Measurements from ENCODE around the gene IL25. TPM values are rescaled to one million over a fixed set of nuclear protein-coding genes. Genes with fewer than 3 reads are reported as not detected.

Gene IL25
- total and polyA plus RNA-seq, 2 experiments from 2014 or later: not detected

DNA sequence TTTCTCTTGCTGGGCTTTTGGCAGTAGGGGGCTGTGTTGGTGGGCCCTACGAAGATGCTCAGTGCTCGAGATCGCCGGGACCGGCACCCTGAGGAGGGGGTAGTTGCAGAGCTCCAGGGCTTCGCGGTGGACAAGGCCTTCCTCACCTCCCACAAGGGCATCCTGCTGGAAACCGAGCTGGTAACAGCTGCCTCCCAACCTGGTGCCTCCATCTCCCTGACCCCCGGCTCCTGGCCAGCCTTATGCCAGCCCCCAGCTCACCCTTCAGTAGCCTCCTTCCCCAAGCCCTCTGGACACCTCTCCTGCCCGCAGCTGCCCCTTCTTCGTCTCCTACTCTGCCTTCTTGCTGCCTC is 4.6 kb downstream of the IL25 start (continued):
- TF ChIP-seq, protein P1, sequence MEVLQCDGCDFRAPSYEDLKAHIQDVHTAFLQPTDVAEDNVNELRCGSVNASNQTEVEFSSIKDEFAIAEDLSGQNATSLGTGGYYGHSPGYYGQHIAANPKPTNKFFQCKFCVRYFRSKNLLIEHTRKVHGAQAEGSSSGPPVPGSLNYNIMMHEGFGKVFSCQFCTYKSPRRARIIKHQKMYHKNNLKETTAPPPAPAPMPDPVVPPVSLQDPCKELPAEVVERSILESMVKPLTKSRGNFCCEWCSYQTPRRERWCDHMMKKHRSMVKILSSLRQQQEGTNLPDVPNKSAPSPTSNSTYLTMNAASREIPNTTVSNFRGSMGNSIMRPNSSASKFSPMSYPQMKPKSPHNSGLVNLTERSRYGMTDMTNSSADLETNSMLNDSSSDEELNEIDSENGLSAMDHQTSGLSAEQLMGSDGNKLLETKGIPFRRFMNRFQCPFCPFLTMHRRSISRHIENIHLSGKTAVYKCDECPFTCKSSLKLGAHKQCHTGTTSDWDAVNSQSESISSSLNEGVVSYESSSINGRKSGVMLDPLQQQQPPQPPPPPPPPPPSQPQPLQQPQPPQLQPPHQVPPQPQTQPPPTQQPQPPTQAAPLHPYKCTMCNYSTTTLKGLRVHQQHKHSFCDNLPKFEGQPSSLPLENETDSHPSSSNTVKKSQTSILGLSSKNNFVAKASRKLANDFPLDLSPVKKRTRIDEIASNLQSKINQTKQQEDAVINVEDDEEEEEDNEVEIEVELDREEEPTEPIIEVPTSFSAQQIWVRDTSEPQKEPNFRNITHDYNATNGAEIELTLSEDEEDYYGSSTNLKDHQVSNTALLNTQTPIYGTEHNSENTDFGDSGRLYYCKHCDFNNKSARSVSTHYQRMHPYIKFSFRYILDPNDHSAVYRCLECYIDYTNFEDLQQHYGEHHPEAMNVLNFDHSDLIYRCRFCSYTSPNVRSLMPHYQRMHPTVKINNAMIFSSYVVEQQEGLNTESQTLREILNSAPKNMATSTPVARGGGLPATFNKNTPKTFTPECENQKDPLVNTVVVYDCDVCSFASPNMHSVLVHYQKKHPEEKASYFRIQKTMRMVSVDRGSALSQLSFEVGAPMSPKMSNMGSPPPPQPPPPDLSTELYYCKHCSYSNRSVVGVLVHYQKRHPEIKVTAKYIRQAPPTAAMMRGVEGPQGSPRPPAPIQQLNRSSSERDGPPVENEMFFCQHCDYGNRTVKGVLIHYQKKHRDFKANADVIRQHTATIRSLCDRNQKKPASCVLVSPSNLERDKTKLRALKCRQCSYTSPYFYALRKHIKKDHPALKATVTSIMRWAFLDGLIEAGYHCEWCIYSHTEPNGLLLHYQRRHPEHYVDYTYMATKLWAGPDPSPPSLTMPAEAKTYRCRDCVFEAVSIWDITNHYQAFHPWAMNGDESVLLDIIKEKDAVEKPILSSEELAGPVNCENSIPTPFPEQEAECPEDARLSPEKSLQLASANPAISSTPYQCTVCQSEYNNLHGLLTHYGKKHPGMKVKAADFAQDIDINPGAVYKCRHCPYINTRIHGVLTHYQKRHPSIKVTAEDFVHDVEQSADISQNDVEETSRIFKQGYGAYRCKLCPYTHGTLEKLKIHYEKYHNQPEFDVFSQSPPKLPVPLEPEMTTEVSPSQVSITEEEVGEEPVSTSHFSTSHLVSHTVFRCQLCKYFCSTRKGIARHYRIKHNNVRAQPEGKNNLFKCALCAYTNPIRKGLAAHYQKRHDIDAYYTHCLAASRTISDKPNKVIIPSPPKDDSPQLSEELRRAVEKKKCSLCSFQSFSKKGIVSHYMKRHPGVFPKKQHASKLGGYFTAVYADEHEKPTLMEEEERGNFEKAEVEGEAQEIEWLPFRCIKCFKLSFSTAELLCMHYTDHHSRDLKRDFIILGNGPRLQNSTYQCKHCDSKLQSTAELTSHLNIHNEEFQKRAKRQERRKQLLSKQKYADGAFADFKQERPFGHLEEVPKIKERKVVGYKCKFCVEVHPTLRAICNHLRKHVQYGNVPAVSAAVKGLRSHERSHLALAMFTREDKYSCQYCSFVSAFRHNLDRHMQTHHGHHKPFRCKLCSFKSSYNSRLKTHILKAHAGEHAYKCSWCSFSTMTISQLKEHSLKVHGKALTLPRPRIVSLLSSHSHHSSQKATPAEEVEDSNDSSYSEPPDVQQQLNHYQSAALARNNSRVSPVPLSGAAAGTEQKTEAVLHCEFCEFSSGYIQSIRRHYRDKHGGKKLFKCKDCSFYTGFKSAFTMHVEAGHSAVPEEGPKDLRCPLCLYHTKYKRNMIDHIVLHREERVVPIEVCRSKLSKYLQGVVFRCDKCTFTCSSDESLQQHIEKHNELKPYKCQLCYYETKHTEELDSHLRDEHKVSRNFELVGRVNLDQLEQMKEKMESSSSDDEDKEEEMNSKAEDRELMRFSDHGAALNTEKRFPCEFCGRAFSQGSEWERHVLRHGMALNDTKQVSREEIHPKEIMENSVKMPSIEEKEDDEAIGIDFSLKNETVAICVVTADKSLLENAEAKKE (CRISPR knock-in tag; IDR thresholded peaks at IDR 0.05): no peak
- TF ChIP-seq ZNF331 (CRISPR knock-in tag; IDR thresholded peaks at IDR 0.05; ENCODE audit: low read depth): no peak

DNA sequence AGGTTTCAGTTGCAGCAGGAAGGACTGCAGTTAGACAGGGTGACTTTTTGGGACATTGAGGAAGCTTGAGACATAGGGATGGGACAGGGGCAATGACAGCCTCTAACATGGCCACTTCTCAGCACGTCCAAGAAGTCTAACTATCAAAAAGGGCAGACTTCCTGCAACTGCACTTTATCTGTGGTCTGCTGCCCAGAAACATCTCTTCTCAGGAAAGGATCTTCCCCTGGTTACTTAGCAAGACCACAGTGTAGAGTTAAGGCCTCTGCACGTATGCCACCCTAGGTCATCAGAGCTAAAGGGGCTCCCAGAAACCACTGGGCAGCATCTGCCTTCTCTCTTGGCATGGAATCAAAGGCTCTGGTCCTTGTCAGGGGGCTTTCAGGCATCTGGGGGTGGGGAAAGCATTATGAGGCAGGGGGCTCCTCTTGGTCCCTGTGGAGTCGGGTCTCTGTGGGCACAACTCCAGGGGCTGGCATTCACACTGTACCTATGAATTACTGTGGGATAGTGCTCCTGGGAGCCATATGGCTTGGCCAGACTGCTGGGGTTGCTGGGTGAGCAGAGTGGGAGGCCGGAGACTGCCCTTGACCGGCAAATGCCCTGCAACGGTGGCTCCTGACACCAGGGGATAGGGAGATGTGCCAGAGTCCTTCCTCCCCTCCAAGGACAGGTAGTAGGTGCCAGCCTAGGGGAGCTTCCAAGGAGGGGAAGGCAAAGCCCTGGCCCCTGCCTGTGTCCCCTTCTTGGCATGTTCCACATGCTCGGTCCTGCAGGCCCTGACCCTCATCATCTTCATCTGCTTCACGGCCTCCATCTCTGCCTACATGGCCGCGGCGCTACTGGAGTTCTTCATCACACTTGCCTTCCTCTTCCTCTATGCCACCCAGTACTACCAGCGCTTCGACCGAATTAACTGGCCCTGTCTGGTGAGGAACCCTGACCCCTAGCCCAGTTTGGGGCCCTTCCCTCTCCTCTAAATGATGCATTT is 5.3 kb downstream of the IL25 start:
- Histone ChIP-seq H3K36me3 (ENCODE audit: insufficient read depth) (no peaks in the 10 kb centered on the region), H3K79me2 (replicated peaks; ENCODE audit: insufficient read depth) (no peaks in the 10 kb centered on the region), H3K27me3 (ENCODE audit: insufficient read depth) (peaks cover 31% of the 10 kb centered on the region; the same call in 1 of the 2 replicates), H2AFZ (no peak overlapping the region), H3K27ac (ENCODE audit: low read depth) (no peak overlapping the region), H3K4me2 (no peak overlapping the region), H3K4me1 (ENCODE audit: insufficient read depth) (peaks cover 9% of the 10 kb centered on the region; the same call in 1 of the 2 replicates), H3K9me2 (ENCODE audit: insufficient read depth) (no peaks in the 10 kb centered on the region), H3F3A (replicated peaks; ENCODE audit: low read depth) (no peaks in the 10 kb centered on the region), H3K4me3 (no peak overlapping the region), H4K20me1 (replicated peaks; ENCODE audit: insufficient read depth) (no peaks in the 10 kb centered on the region; the same call in 1 of the 2 replicates)
- Mint-ChIP-seq H3K4me3 (no peak overlapping the region; the same call in 2 of the 3 replicates), H3K27ac (no peak overlapping the region), H3K36me3 (ENCODE audit: low read depth) (no peaks in the 10 kb centered on the region), H3K27me3 (ENCODE audit: insufficient read depth, low read depth, poor library complexity) (peaks cover 25% of the 10 kb centered on the region), H3K9me3 (no peaks in the 10 kb centered on the region; the same call in 2 of the 3 replicates), H3K4me1 (peaks cover 19% of the 10 kb centered on the region)
- DNase-seq (ENCODE audit: low spot score) (no peak), ATAC-seq (no peak)
- no peak for TF ChIP-seq STAT1 (IDR thresholded peaks at IDR 0.05; ENCODE audit: unreplicated experiment)
- TF ChIP-seq, protein P2, sequence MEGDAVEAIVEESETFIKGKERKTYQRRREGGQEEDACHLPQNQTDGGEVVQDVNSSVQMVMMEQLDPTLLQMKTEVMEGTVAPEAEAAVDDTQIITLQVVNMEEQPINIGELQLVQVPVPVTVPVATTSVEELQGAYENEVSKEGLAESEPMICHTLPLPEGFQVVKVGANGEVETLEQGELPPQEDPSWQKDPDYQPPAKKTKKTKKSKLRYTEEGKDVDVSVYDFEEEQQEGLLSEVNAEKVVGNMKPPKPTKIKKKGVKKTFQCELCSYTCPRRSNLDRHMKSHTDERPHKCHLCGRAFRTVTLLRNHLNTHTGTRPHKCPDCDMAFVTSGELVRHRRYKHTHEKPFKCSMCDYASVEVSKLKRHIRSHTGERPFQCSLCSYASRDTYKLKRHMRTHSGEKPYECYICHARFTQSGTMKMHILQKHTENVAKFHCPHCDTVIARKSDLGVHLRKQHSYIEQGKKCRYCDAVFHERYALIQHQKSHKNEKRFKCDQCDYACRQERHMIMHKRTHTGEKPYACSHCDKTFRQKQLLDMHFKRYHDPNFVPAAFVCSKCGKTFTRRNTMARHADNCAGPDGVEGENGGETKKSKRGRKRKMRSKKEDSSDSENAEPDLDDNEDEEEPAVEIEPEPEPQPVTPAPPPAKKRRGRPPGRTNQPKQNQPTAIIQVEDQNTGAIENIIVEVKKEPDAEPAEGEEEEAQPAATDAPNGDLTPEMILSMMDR (conservative IDR thresholded peaks at IDR 0.05; ENCODE audit: low read depth in 2 of 2): no peak
- no peak for TF ChIP-seq JUNB (IDR thresholded peaks at IDR 0.05; ENCODE audit: unreplicated experiment)

All from GM23338 (cell line).